GM23338 (cell line): ENCODE measurements around the gene VAV3. TPM values are rescaled to one million over a fixed set of nuclear protein-coding genes. Genes with fewer than 3 reads are reported as not detected.

Source experiments
- ATAC-seq: fragments of 200-7000 bp; cut with Tn5 transposase; 3 replicates; pipeline ENCODE4 v1.9.1; 2020
- DNase-seq: peaks from one replicate; pipeline ENCODE4 v3.0.0-alpha.2; 2015; ENCODE audit warnings: low spot score
- H2AFZ ChIP-seq: fragments of 200-600 bp; sonication (generic); 2 replicates; pipeline ENCODE4 v1.8.0; 2016; ENCODE audit warnings: antibody characterized with exemption, mild to moderate bottlenecking, moderate library complexity
- H3F3A ChIP-seq: fragments of 200-600 bp; sonication (generic); replicated peaks from 2 replicates; pipeline ENCODE4 v1.8.0; 2017; ENCODE audit warnings: antibody characterized with exemption, mixed run types, low read depth
- H3K27ac ChIP-seq: fragments of 200-600 bp; sonication (generic); 2 replicates; pipeline ENCODE4 v1.6.1; 2016; ENCODE audit warnings: low read depth
- H3K27me3 ChIP-seq: fragments of 200-600 bp; sonication (generic); 2 replicates; pipeline ENCODE4 v1.8.0; 2016; ENCODE audit warnings: mild to moderate bottlenecking, mixed run types, moderate library complexity; ENCODE audit not compliant: insufficient read depth
- H3K36me3 ChIP-seq: fragments of 200-600 bp; sonication (generic); 2 replicates; pipeline ENCODE4 v1.8.0; 2016; ENCODE audit warnings: mild to moderate bottlenecking; ENCODE audit not compliant: insufficient read depth
- H3K4me1 ChIP-seq: fragments of 200-600 bp; sonication (generic); 2 replicates; pipeline ENCODE4 v1.8.0; 2016; ENCODE audit warnings: mild to moderate bottlenecking, moderate library complexity; ENCODE audit not compliant: insufficient read depth
- H3K4me2 ChIP-seq: fragments of 200-600 bp; sonication (generic); 2 replicates; pipeline ENCODE4 v1.7.1; 2017; ENCODE audit warnings: mixed run types
- H3K4me3 ChIP-seq: fragments of 200-600 bp; sonication (generic); 2 replicates; pipeline ENCODE4 v1.6.1; 2016; ENCODE audit warnings: mixed run types
- H3K79me2 ChIP-seq: fragments of 200-600 bp; sonication (generic); replicated peaks from 2 replicates; pipeline ENCODE4 v1.8.0; 2017; ENCODE audit warnings: mild to moderate bottlenecking; ENCODE audit not compliant: insufficient read depth
- H3K9me2 ChIP-seq: fragments of 200-600 bp; sonication (generic); 2 replicates; pipeline ENCODE4 v1.8.0; 2017; ENCODE audit not compliant: insufficient read depth
- H4K20me1 ChIP-seq: fragments of 200-600 bp; sonication (generic); replicated peaks from 2 replicates; pipeline ENCODE4 v1.8.0; 2017; ENCODE audit warnings: mild to moderate bottlenecking; ENCODE audit not compliant: insufficient read depth
- H3K27ac Mint-ChIP-seq: 2 replicates; pipeline ENCODE4 v1.8.0; 2020; ENCODE audit warnings: inconsistent platforms, mild to moderate bottlenecking, moderate library complexity, mixed read lengths
- H3K27me3 Mint-ChIP-seq: 3 replicates; pipeline ENCODE4 v1.8.0; 2022; ENCODE audit warnings: low read depth, mild to moderate bottlenecking, moderate library complexity, mixed read lengths, inconsistent platforms; ENCODE audit not compliant: insufficient read depth, poor library complexity
- H3K36me3 Mint-ChIP-seq: 3 replicates; pipeline ENCODE4 v1.8.0; 2021; ENCODE audit warnings: low read depth, mild to moderate bottlenecking, inconsistent platforms, moderate library complexity, mixed read lengths
- H3K4me1 Mint-ChIP-seq: 3 replicates; pipeline ENCODE4 v1.8.0; 2020; ENCODE audit warnings: mild to moderate bottlenecking, inconsistent platforms, mixed read lengths
- H3K4me3 Mint-ChIP-seq: 3 replicates; pipeline ENCODE4 v1.8.0; 2021; ENCODE audit warnings: moderate library complexity, mild to moderate bottlenecking, inconsistent platforms, mixed read lengths
- H3K9me3 Mint-ChIP-seq: 3 replicates; pipeline ENCODE4 v1.8.0; 2020; ENCODE audit warnings: moderate library complexity, mild to moderate bottlenecking, inconsistent platforms, mixed read lengths
- CREB1 ChIP-seq: fragments of 250-450 bp; sonication (Bioruptor Pico); IDR thresholded peaks from 2 replicates; pipeline ENCODE4 v1.5.0; 2020; ENCODE audit warnings: low read depth, mild to moderate bottlenecking, moderate library complexity
- EZH2 ChIP-seq: fragments of 200-600 bp; sonication (generic); IDR thresholded peaks from one replicate; pipeline ENCODE4 v1.8.0; 2017; ENCODE audit warnings: antibody characterized with exemption, mild to moderate bottlenecking, low read depth; ENCODE audit not compliant: unreplicated experiment
- EZH2phosphoT487 ChIP-seq: fragments of 200-600 bp; sonication (generic); IDR thresholded peaks from one replicate; pipeline ENCODE4 v1.8.1; 2018; ENCODE audit warnings: antibody characterized with exemption; ENCODE audit not compliant: unreplicated experiment
- JUNB ChIP-seq: IDR thresholded peaks from one replicate; pipeline ENCODE4 v1.6.1; 2016; ENCODE audit warnings: antibody characterized with exemption; ENCODE audit not compliant: unreplicated experiment
- NANOG ChIP-seq: IDR thresholded peaks from 2 replicates; pipeline ENCODE4 v1.6.1; 2016; ENCODE audit warnings: antibody characterized with exemption, borderline replicate concordance
- ZNF114 ChIP-seq: fragments of 250-450 bp; sonication (Bioruptor Pico); IDR thresholded peaks from 2 replicates; pipeline ENCODE4 v1.5.0; 2020; ENCODE audit warnings: mild to moderate bottlenecking, moderate library complexity
- ZNF331 ChIP-seq: fragments of 250-450 bp; sonication (Bioruptor Pico); IDR thresholded peaks from 2 replicates; pipeline ENCODE4 v1.5.0; 2020; ENCODE audit warnings: low read depth, mild to moderate bottlenecking, moderate library complexity
- polyA plus RNA-seq: library from polyadenylated mRNA; unstranded; fragments of >200 nt; fragmentation: Nextera tagmentation; extraction: Ambion mirVana; gene quantifications from 2 replicates; pipeline ENCODE4 v1.2.1, GENCODE V29; 2016
- total RNA-seq: library from RNA; depleted of rRNA; stranded (reverse); fragments of >200 nt; shearing (Covaris generic); gene quantifications from 2 replicates; pipeline ENCODE4 v1.2.3, GENCODE V29; 2014
- TF ChIP-seq, protein P1 (sequence below): IDR thresholded peaks from 2 replicates; pipeline ENCODE4 v1.6.1; 2016; ENCODE audit warnings: antibody characterized with exemption
- TF ChIP-seq, protein P2 (sequence below): IDR thresholded peaks from one replicate; pipeline ENCODE4 v1.6.1; 2018; ENCODE audit warnings: antibody characterized with exemption; ENCODE audit not compliant: unreplicated experiment

VAV3 gene
- total and polyA plus RNA-seq, 2 experiments from 2014 or later, result 3.0 to 11.3 TPM

DNA sequence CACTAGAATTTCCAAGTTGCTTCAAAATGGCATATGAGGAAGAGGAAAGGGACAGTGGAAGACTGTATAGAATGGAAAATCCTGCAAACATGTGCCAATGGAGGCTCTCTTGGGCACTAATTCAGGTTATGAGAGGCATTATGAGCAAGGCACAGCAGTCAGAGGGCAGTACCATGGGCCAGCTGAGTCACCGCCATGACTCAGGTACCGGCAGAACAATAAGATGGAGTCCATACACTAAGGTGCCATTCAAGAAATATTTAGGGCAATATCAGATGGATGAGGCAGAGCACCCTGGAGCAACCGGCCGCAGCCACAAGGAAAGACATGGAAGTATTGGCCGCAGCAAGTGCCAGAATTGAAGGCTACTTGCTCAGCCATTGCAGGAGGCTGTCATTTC, 25.6 kb upstream of the VAV3 start:
- no peaks in the 10 kb centered on the region for H3K27me3 ChIP-seq
- H3K9me3 Mint-ChIP-seq, result no peaks in the 10 kb centered on the region; the same call in 2 of the 3 replicates
- no peak for ATAC-seq

GRCh38 chr1:107981277-107981676, 16.3 kb upstream of the VAV3 start:
- Histone ChIP-seq H3K79me2 (no peaks in the 10 kb centered on the region), H3K9me2 (no peaks in the 10 kb centered on the region), H3K4me2 (no peak overlapping the region), H3F3A (no peaks in the 10 kb centered on the region), H3K36me3 (no peaks in the 10 kb centered on the region), H3K27me3 (no peaks in the 10 kb centered on the region), H2AFZ (no peak overlapping the region), H4K20me1 (no peaks in the 10 kb centered on the region), H3K27ac (no peak overlapping the region), H3K4me3 (no peak overlapping the region), H3K4me1 (no peaks in the 10 kb centered on the region)
- Mint-ChIP-seq H3K27ac (no peak overlapping the region), H3K4me1 (peaks cover 4% of the 10 kb centered on the region; the same call in 2 of the 3 replicates), H3K27me3 (no peaks in the 10 kb centered on the region), H3K36me3 (no peaks in the 10 kb centered on the region), H3K9me3 (no peaks in the 10 kb centered on the region), H3K4me3 (no peak overlapping the region)
- DNase-seq (no peak), ATAC-seq (no peak)
- TF ChIP-seq ZNF114 (CRISPR knock-in tag), result no peak
- TF ChIP-seq, protein P1, sequence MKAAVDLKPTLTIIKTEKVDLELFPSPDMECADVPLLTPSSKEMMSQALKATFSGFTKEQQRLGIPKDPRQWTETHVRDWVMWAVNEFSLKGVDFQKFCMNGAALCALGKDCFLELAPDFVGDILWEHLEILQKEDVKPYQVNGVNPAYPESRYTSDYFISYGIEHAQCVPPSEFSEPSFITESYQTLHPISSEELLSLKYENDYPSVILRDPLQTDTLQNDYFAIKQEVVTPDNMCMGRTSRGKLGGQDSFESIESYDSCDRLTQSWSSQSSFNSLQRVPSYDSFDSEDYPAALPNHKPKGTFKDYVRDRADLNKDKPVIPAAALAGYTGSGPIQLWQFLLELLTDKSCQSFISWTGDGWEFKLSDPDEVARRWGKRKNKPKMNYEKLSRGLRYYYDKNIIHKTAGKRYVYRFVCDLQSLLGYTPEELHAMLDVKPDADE, result no peak
- TF ChIP-seq, protein P2, sequence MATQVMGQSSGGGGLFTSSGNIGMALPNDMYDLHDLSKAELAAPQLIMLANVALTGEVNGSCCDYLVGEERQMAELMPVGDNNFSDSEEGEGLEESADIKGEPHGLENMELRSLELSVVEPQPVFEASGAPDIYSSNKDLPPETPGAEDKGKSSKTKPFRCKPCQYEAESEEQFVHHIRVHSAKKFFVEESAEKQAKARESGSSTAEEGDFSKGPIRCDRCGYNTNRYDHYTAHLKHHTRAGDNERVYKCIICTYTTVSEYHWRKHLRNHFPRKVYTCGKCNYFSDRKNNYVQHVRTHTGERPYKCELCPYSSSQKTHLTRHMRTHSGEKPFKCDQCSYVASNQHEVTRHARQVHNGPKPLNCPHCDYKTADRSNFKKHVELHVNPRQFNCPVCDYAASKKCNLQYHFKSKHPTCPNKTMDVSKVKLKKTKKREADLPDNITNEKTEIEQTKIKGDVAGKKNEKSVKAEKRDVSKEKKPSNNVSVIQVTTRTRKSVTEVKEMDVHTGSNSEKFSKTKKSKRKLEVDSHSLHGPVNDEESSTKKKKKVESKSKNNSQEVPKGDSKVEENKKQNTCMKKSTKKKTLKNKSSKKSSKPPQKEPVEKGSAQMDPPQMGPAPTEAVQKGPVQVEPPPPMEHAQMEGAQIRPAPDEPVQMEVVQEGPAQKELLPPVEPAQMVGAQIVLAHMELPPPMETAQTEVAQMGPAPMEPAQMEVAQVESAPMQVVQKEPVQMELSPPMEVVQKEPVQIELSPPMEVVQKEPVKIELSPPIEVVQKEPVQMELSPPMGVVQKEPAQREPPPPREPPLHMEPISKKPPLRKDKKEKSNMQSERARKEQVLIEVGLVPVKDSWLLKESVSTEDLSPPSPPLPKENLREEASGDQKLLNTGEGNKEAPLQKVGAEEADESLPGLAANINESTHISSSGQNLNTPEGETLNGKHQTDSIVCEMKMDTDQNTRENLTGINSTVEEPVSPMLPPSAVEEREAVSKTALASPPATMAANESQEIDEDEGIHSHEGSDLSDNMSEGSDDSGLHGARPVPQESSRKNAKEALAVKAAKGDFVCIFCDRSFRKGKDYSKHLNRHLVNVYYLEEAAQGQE, result no peak

More for the DNA sequence above, 25.6 kb upstream of the VAV3 start:
- Histone ChIP-seq H3K9me2 (0 out of 2 replicates have a peak, but pooled peaks cover 3% of the 10 kb centered on the region), H3K4me2 (no peak overlapping the region), H3K4me3 (no peak overlapping the region), H3F3A (no peaks in the 10 kb centered on the region), H3K79me2 (no peaks in the 10 kb centered on the region), H3K4me1 (no peaks in the 10 kb centered on the region), H2AFZ (no peak overlapping the region), H4K20me1 (no peaks in the 10 kb centered on the region), H3K36me3 (no peaks in the 10 kb centered on the region), H3K27ac (no peak overlapping the region)
- Mint-ChIP-seq H3K27ac (no peak overlapping the region), H3K4me3 (no peak overlapping the region), H3K36me3 (no peaks in the 10 kb centered on the region), H3K27me3 (no peaks in the 10 kb centered on the region), H3K4me1 (no peaks in the 10 kb centered on the region)
- no peak for DNase-seq
- TF ChIP-seq NANOG (no peak), ZNF114 (CRISPR knock-in tag) (no peak), JUNB (no peak)

DNA sequence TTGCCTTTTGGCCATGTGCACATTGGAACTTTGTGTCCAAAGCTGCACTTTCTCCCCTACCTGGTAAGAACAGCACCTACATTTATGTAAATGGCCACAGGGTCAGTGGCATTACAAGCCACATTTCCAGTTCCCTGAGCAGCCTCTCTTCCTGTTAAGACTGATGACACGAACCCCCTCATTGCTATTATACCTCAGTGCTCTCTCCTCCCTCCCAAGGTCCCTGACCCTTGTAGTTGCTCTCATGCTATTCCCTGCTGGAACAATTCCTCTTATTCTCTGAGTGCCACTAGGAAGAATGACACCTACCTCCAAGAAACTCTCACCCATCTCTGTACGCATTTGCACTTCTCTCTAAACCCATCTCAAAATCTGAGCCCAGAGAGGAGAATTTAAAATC, 14.9 kb upstream of the VAV3 start:
- Histone ChIP-seq H2AFZ (peak overlapping the region; percentile 58; the same call in 1 of the 2 replicates), H4K20me1 (no peaks in the 10 kb centered on the region), H3K36me3 (no peaks in the 10 kb centered on the region), H3K9me2 (no peaks in the 10 kb centered on the region), H3K4me2 (no peak overlapping the region), H3K27ac (no peak overlapping the region), H3K27me3 (no peaks in the 10 kb centered on the region), H3F3A (no peaks in the 10 kb centered on the region), H3K79me2 (no peaks in the 10 kb centered on the region), H3K4me1 (no peaks in the 10 kb centered on the region), H3K4me3 (no peak overlapping the region)
- H3K27me3 Mint-ChIP-seq, result no peaks in the 10 kb centered on the region
- no peak overlapping the region for H3K4me3 Mint-ChIP-seq
- peaks cover 4% of the 10 kb centered on the region; the same call in 2 of the 3 replicates for H3K4me1 Mint-ChIP-seq
- H3K36me3 Mint-ChIP-seq, result no peaks in the 10 kb centered on the region
- ATAC-seq (no peak), DNase-seq (no peak)
- no peaks in the 10 kb centered on the region for H3K9me3 Mint-ChIP-seq
- no peak overlapping the region for H3K27ac Mint-ChIP-seq
- TF ChIP-seq, protein P2, result no peak
- TF ChIP-seq ZNF331 (no peak), CREB1 (CRISPR knock-in tag) (no peak), EZH2 (no peak), EZH2phosphoT487 (no peak)
- TF ChIP-seq, protein P1, result no peak
